ENCODE data around the gene ENPP3.

ENPP3 gene

DNA sequence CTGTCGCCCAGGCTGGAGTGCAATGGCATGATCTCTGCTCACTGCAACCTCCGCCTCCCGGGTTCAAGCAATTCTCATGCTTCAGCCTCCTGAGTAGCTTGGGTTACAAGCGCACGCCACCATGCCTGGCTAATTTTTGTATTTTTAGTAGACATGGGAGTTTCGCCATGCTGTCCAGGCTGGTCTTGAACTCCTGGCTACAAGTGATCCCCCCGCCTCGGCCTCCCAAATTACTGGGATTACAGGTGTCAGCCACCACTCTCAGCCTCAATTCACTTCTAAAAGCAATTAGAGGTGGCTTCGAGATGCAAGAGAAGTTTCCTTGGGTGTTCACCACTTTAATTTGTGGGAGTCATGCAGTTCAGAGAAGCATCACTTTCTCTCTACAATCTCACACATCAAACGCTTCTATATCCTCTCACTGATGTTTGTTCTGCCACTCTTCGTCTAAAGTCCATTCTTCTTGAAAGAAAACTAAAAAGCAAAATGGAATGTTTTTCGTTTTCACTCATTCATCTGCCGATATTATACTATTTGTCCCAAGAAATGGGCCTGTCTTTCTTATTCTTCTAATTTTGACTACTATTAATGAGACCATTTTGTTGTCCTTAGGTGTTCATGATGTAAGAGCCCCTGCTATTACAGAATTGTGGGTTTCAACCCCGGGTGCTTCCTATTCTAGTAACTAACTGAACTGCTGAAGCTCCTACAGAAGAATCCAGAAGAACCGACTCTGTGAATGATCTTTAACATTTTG lies 132.5 kb downstream of the ENPP3 start:
- H3K27me3 ChIP-seq (ENCODE audit: control insufficient read depth, insufficient read depth, low read length): no peaks in the 10 kb centered on the region
- TF ChIP-seq, protein P1, sequence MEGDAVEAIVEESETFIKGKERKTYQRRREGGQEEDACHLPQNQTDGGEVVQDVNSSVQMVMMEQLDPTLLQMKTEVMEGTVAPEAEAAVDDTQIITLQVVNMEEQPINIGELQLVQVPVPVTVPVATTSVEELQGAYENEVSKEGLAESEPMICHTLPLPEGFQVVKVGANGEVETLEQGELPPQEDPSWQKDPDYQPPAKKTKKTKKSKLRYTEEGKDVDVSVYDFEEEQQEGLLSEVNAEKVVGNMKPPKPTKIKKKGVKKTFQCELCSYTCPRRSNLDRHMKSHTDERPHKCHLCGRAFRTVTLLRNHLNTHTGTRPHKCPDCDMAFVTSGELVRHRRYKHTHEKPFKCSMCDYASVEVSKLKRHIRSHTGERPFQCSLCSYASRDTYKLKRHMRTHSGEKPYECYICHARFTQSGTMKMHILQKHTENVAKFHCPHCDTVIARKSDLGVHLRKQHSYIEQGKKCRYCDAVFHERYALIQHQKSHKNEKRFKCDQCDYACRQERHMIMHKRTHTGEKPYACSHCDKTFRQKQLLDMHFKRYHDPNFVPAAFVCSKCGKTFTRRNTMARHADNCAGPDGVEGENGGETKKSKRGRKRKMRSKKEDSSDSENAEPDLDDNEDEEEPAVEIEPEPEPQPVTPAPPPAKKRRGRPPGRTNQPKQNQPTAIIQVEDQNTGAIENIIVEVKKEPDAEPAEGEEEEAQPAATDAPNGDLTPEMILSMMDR (IDR thresholded peaks at IDR 0.05): no peak
- no peak overlapping the region for H3K4me2 ChIP-seq (ENCODE audit: low read length)
- no peaks in the 10 kb centered on the region for H3K4me1 ChIP-seq
- H3K9me3 ChIP-seq (ENCODE audit: control insufficient read depth, low read length): no peaks in the 10 kb centered on the region
- no peak overlapping the region for H3K9ac ChIP-seq
- H3K4me3 ChIP-seq (ENCODE audit: low read depth, low read length): no peak overlapping the region
- H3K27ac ChIP-seq: no peak overlapping the region
- no peak overlapping the region for H2AFZ ChIP-seq
- H3K79me2 ChIP-seq: no peaks in the 10 kb centered on the region
- no peaks in the 10 kb centered on the region for H3K36me3 ChIP-seq (ENCODE audit: control insufficient read depth, insufficient read depth, low read length)

DNA sequence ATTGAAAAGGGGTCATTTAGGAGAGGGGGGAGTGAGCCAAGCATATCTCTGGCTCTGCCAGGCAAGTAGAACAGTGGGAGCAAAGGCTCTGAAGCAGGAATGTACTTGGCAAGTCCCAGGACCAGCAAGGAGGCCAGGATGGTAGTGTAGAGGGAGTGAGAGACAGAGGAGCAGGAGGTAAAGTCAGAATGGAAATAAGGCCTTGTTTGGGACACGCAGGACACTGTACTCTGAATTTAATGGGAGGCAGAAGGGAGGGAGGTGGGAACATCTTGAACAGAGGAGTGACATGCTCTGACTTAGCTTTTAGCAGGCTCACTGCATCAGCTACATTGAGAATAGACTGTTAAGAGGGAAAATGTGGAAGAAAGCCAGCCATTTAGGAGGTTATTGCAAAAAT lies 133.7 kb downstream of the ENPP3 start:
- no peak overlapping the region for H3K4me3 ChIP-seq (ENCODE audit: low read depth, low read length)
- H3K79me2 ChIP-seq: no peaks in the 10 kb centered on the region
- H3K9ac ChIP-seq: no peak overlapping the region
- no peaks in the 10 kb centered on the region for H3K4me1 ChIP-seq
- H3K27ac ChIP-seq: no peak overlapping the region
- TF ChIP-seq, protein P1 (IDR thresholded peaks at IDR 0.05): no peak
- H3K27me3 ChIP-seq (ENCODE audit: control insufficient read depth, insufficient read depth, low read length): no peaks in the 10 kb centered on the region
- H3K9me3 ChIP-seq (ENCODE audit: control insufficient read depth, low read length): no peaks in the 10 kb centered on the region
- no peak overlapping the region for H2AFZ ChIP-seq
- no peak overlapping the region for H3K4me2 ChIP-seq (ENCODE audit: low read length)
- no peaks in the 10 kb centered on the region for H3K36me3 ChIP-seq (ENCODE audit: control insufficient read depth, insufficient read depth, low read length)

DNA sequence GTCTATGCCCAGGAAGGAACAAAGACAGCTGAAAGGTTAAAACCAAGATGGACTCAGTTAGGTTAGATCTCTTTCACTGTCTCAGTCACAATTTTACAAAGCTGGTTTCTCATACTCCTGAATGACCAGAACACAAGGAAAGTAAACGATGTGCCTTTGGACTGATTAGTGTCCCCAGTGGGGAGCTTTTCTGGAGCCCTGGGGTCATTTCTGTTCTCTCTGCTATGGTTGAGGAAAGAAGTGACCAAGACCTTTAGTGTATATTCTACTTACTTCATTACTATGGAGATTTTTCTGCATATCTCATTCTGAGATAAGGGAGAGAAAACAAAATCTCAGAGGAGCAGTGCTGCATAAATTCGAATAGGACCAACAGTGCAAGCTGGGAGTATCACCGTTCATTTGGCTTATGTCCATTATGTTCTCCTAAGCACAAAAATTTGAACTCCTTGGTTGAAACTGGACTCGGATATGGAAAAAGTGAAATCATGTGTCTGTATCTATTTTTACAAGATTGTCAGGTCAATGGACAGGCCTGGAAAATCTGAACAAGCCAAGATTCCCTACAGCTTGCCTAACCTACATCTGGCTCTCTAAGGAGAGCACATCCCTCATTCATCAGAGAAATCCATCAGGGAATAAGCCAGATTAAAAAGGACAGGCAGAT lies 136.3 kb downstream of the ENPP3 start:
- Histone ChIP-seq H3K27me3 (ENCODE audit: control insufficient read depth, insufficient read depth, low read length) (no peaks in the 10 kb centered on the region), H3K36me3 (ENCODE audit: control insufficient read depth, insufficient read depth, low read length) (no peaks in the 10 kb centered on the region), H3K9ac (no peak overlapping the region), H3K27ac (no peak overlapping the region), H3K79me2 (no peaks in the 10 kb centered on the region), H3K9me3 (ENCODE audit: control insufficient read depth, low read length) (no peaks in the 10 kb centered on the region), H3K4me1 (no peaks in the 10 kb centered on the region), H2AFZ (no peak overlapping the region), H3K4me3 (ENCODE audit: low read depth, low read length) (no peak overlapping the region), H3K4me2 (ENCODE audit: low read length) (no peak overlapping the region)
- TF ChIP-seq, protein P1 (IDR thresholded peaks at IDR 0.05): no peak

DNA sequence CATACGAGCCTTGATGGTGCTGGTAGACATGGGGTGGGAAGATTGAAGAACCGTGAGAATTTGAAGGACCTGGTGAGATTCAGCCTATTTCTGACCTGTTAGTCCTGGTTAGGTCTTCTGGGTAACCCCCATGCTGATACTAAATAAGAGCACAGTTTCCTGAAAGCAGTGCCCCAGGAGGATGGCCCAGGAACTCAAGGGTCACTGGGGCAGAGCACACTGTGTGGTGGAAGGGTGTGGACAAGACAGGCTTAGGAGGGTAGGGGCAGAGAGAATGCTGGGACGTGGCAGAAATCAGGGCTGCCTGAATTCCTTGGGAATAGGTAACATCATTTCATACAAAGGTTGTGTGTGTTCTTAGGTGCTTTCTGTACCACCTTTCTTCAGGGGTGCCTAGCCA lies 138.8 kb downstream of the ENPP3 start:
- Histone ChIP-seq H3K79me2 (no peaks in the 10 kb centered on the region), H3K36me3 (ENCODE audit: control insufficient read depth, insufficient read depth, low read length) (no peaks in the 10 kb centered on the region), H3K9ac (no peak overlapping the region), H3K9me3 (ENCODE audit: control insufficient read depth, low read length) (no peaks in the 10 kb centered on the region), H3K4me3 (ENCODE audit: low read depth, low read length) (no peak overlapping the region), H2AFZ (no peak overlapping the region), H3K4me2 (ENCODE audit: low read length) (no peak overlapping the region), H3K4me1 (no peaks in the 10 kb centered on the region), H3K27ac (no peak overlapping the region), H3K27me3 (ENCODE audit: control insufficient read depth, insufficient read depth, low read length) (no peaks in the 10 kb centered on the region)
- TF ChIP-seq, protein P1 (IDR thresholded peaks at IDR 0.05): no peak

Data from parathyroid adenoma (tissue), 2 donors.